ENCODE measurements around the gene CRAMP1. TPM values are rescaled to one million over a fixed set of nuclear protein-coding genes. Genes with fewer than 3 reads are reported as not detected.

Gene CRAMP1
- total and polyA plus RNA-seq, 2 of the 8 experiments (the other 6 are each of a cell fraction or from before 2014, with no cell fraction given): 19.2 to 23.2 TPM

GRCh38 chr16:1590366-1590765 lies 21.8 kb upstream of the CRAMP1 start:
- no peak for FAIRE-seq
- peak overlapping the region; percentile 85; the same call in 1 of the 2 replicates for H4K8ac ChIP-seq (ENCODE audit: extremely low read depth, insufficient read depth, low read length)
- H3K23me2 ChIP-seq (ENCODE audit: low read depth, low read length): no peaks in the 10 kb centered on the region
- no peak overlapping the region for H4K91ac ChIP-seq (replicated peaks; ENCODE audit: insufficient read length, low read length)
- 97% methylated on average over 6 of the region's 6 CpGs; no CpG with 5 or more reads in 1 of the 2 experiments for WGBS, 2 experiments (ENCODE audit: extremely low coverage in 1 of 2, insufficient coverage in 1 of 2, insufficient read length in 1 of 2, insufficient replicate concordance in 2 of 2, low coverage in 1 of 2, low lambda C conversion rate in 2 of 2, missing lambda C conversion rate in 1 of 2)
- H3K4me3 ChIP-seq (ENCODE audit: extremely low read depth in 1 of 4, insufficient read depth in 2 of 4, low read depth in 3 of 4, low read length in 4 of 4): no peak overlapping the region
- ChIA-PET POLR2A (ENCODE audit: partially characterized antibody) (interaction anchor here (0.6 to 1.7 kb wide), 4 partner anchors 11 to 167 kb away, joined by 3 to 4 read pairs (median 4); no protein-coding TSS in a partner anchor), CTCF (ENCODE audit: partially characterized antibody) (no interaction called here)
- H2AK5ac ChIP-seq (ENCODE audit: low read depth, low read length): no peak overlapping the region
- no peak overlapping the region for H4K5ac ChIP-seq (ENCODE audit: insufficient read length, low read depth, low read length)
- H4K20me1 ChIP-seq (replicated peaks in 1 of 2; ENCODE audit: control insufficient read depth in 1 of 2, insufficient read depth in 2 of 2, low read length in 2 of 2): peaks cover 0 to 8% of the 10 kb centered on the region in 2 experiments
- H3K56ac ChIP-seq (replicated peaks; ENCODE audit: insufficient read length, low read depth, low read length): no peak overlapping the region
- H3K27me3 ChIP-seq (replicated peaks in 1 of 4; ENCODE audit: control insufficient read depth in 3 of 4, extremely low read depth in 1 of 4, insufficient read depth in 3 of 4, low read length in 3 of 4): no peaks in the 10 kb centered on the region
- H2BK5ac ChIP-seq (ENCODE audit: low read depth, low read length): no peak overlapping the region
- H3K27ac ChIP-seq (ENCODE audit: low read depth, low read length): no peak overlapping the region
- no peak overlapping the region for H3K4ac ChIP-seq (replicated peaks; ENCODE audit: insufficient read length, low read depth, low read length)
- DNase-seq (ENCODE audit: low read depth in 1 of 2, low spot score in 2 of 2): no peak
- H2BK20ac ChIP-seq (ENCODE audit: low read length): no peak overlapping the region
- no peak overlapping the region for H3K23ac ChIP-seq (ENCODE audit: insufficient read length)
- no peak overlapping the region for H3K4me2 ChIP-seq (ENCODE audit: insufficient read depth in 1 of 2, low read depth in 2 of 2, low read length in 2 of 2)
- no peaks in the 10 kb centered on the region for H3K79me2 ChIP-seq (ENCODE audit: control insufficient read depth in 1 of 2, insufficient read depth in 2 of 2, low read length in 2 of 2)
- H3K36me3 ChIP-seq (ENCODE audit: control insufficient read depth in 2 of 4, insufficient read depth in 4 of 4, low read length in 3 of 4): peaks cover 0 to 11% (median 5%) of the 10 kb centered on the region in 4 experiments; a peak in 5 of 8 replicates
- H2BK15ac ChIP-seq (ENCODE audit: low read length): no peak overlapping the region
- H3K9ac ChIP-seq (replicated peaks in 1 of 4; ENCODE audit: extremely low read depth in 1 of 4, low read depth in 3 of 4, low read length in 3 of 4): no peak overlapping the region
- H3K79me1 ChIP-seq (ENCODE audit: low read depth, low read length): no peaks in the 10 kb centered on the region
- no peak overlapping the region for H2BK120ac ChIP-seq (replicated peaks; ENCODE audit: low read depth, low read length)
- no peak overlapping the region for H3K14ac ChIP-seq (ENCODE audit: insufficient read length)
- no peak overlapping the region for H2AFZ ChIP-seq (ENCODE audit: low read length)
- no peaks in the 10 kb centered on the region for H3K9me3 ChIP-seq (ENCODE audit: insufficient read depth in 2 of 2, low read depth in 1 of 2, low read length in 1 of 2)
- no peak overlapping the region for H3K18ac ChIP-seq (ENCODE audit: extremely low read depth, low read length)
- no peak overlapping the region for H2BK12ac ChIP-seq (ENCODE audit: low read depth, low read length)
- H3K4me1 ChIP-seq (replicated peaks in 1 of 4; ENCODE audit: control insufficient read depth in 3 of 4, insufficient read depth in 4 of 4, low read length in 3 of 4): no peaks in the 10 kb centered on the region
- TF ChIP-seq MAFK (IDR thresholded peaks at IDR 0.05; ENCODE audit: low read depth, low read length) (no peak), CBX5 (IDR thresholded peaks at IDR 0.05; ENCODE audit: low read depth, low read length) (no peak), ZNF274 (IDR thresholded peaks at IDR 0.05; ENCODE audit: borderline replicate concordance, extremely low read depth, low read length) (no peak), ATF2 (IDR thresholded peaks at IDR 0.05; ENCODE audit: low read length) (no peak), SUZ12 (IDR thresholded peaks at IDR 0.05; ENCODE audit: low read length) (no peak), TAF7 (optimal IDR thresholded peaks at IDR 0.05; ENCODE audit: borderline replicate concordance, low read depth, low read length) (no peak), TBP (IDR thresholded peaks at IDR 0.05; ENCODE audit: low read depth, low read length) (no peak), SRF (IDR thresholded peaks at IDR 0.05; ENCODE audit: low read depth, low read length) (no peak), RFX5 (IDR thresholded peaks at IDR 0.05; ENCODE audit: borderline replicate concordance, low read depth, low read length) (no peak), KDM4A (IDR thresholded peaks at IDR 0.05; ENCODE audit: low read depth, low read length, severe bottlenecking) (no peak), RNF2 (IDR thresholded peaks at IDR 0.05; ENCODE audit: borderline replicate concordance, low read depth, low read length, missing control alignments, poor library complexity, severe bottlenecking) (no peak), BRCA1 (IDR thresholded peaks at IDR 0.05; ENCODE audit: low read depth, low read length) (no peak), SP4 (IDR thresholded peaks at IDR 0.05; ENCODE audit: low read length) (no peak)
